Smooth muscle cell (in vitro differentiated cells): ENCODE data around the gene STX5. TPM values are rescaled to one million over a fixed set of nuclear protein-coding genes. Genes with fewer than 3 reads are reported as not detected.
"Not testable (repeated sequence)": the region's sequence is repeated elsewhere in the genome, so short reads cannot be mapped to it uniquely, and the experiment has no call there.

Experiments
- DNase-seq: peaks from one replicate; lab custom pipeline; 2025; ENCODE audit not compliant: unreplicated experiment; lab: John Stamatoyannopoulos, UW
- H2AFZ ChIP-seq: fragments of 200-600 bp; sonication (generic); 2 replicates; pipeline ENCODE4 v1.6.0; 2016; ENCODE audit warnings: antibody characterized with exemption, low read depth, mild to moderate bottlenecking
- H3F3A ChIP-seq: fragments of 200-600 bp; sonication (generic); 2 replicates; pipeline ENCODE4 v1.6.0; 2017; ENCODE audit warnings: antibody characterized with exemption, low read depth
- H3K27ac ChIP-seq: fragments of 200-600 bp; sonication (generic); 2 replicates; pipeline ENCODE4 v1.5.1; 2016; ENCODE audit warnings: low read depth, mild to moderate bottlenecking
- H3K27me3 ChIP-seq: fragments of 200-600 bp; sonication (generic); 2 replicates; pipeline ENCODE4 v1.6.1; 2016; ENCODE audit warnings: low read depth, mild to moderate bottlenecking
- H3K36me3 ChIP-seq: fragments of 200-600 bp; sonication (generic); 2 replicates; pipeline ENCODE4 v1.5.1; 2016; ENCODE audit warnings: low read depth
- H3K4me1 ChIP-seq: fragments of 200-600 bp; sonication (generic); 2 replicates; pipeline ENCODE4 v1.5.1; 2016; ENCODE audit warnings: low read depth
- H3K4me2 ChIP-seq: fragments of 200-600 bp; sonication (generic); 2 replicates; pipeline ENCODE4 v1.6.0; 2016; ENCODE audit warnings: mild to moderate bottlenecking
- H3K4me3 ChIP-seq: fragments of 200-600 bp; sonication (generic); 2 replicates; pipeline ENCODE4 v1.5.1; 2016; ENCODE audit warnings: mild to moderate bottlenecking
- H3K79me2 ChIP-seq: fragments of 200-600 bp; sonication (generic); 2 replicates; pipeline ENCODE4 v1.6.0; 2016; ENCODE audit warnings: low read depth, mild to moderate bottlenecking
- H3K9ac ChIP-seq: fragments of 200-600 bp; sonication (generic); 2 replicates; pipeline ENCODE4 v1.6.0; 2016; ENCODE audit warnings: low read depth
- H3K9me3 ChIP-seq: fragments of 200-600 bp; sonication (generic); replicated peaks from 2 replicates; pipeline ENCODE4 v1.5.1; 2016; ENCODE audit warnings: low read depth
- H4K20me1 ChIP-seq: fragments of 200-600 bp; sonication (generic); 2 replicates; pipeline ENCODE4 v1.6.0; 2016; ENCODE audit warnings: low read depth
- WGBS: methylation state at CpG from one replicate; pipeline ENCODE4 v1.1.7; 2016; ENCODE audit warnings: low lambda C conversion rate; 5-methylcytosine and 5-hydroxymethylcytosine counted together
- polyA plus RNA-seq: library from polyadenylated mRNA; unstranded; fragments of >200 nt; fragmentation: Nextera tagmentation; extraction: Ambion mirVana; gene quantifications from 2 replicates; pipeline ENCODE4 v1.2.1, GENCODE V29; 2016
- total RNA-seq: library from RNA; depleted of rRNA; stranded (reverse); fragments of >200 nt; gene quantifications from 2 replicates; pipeline ENCODE4 v1.2.3, GENCODE V29; 2014
- TF ChIP-seq, protein P1 (sequence below): fragments of 200-600 bp; sonication (generic); IDR thresholded peaks from 2 replicates; pipeline ENCODE4 v1.5.1; 2017; ENCODE audit warnings: borderline replicate concordance, mild to moderate bottlenecking, antibody characterized with exemption; ENCODE audit not compliant: insufficient read depth, poor library complexity, severe bottlenecking

Gene STX5
- total and polyA plus RNA-seq, 2 experiments from 2014 or later: 44.6 to 67.9 TPM

DNA sequence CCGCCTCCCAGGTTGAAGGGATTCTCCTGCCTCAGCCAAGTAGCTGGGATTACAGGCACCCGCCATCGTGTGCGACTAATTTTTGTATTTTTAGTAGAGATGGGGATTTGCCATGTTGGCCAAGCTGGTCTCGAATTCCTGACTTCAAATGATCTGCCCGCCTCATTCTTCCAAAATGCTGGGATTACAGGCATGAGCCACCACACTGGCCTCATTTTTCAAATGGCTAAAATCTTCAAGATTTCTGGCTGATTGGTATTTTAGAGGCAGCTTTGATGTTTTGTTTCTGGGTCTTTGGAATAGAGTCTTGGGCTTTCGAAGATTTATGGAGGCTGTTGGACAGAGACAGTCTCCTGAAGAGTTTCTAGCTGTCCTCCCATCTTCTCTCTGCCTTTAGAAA, 43.0 kb upstream of the STX5 start:
- H3K79me2 ChIP-seq: peaks cover 17% of the 10 kb centered on the region
- no peaks in the 10 kb centered on the region for H3K27me3 ChIP-seq
- H3K36me3 ChIP-seq: no peaks in the 10 kb centered on the region
- H3K4me2 ChIP-seq: no peak overlapping the region
- no peak overlapping the region for H3K9ac ChIP-seq
- H2AFZ ChIP-seq: no peak overlapping the region
- no peaks in the 10 kb centered on the region for H3K9me3 ChIP-seq
- H3K27ac ChIP-seq: no peak overlapping the region
- H3K4me1 ChIP-seq: peaks cover 3% of the 10 kb centered on the region
- H3F3A ChIP-seq: peaks cover 10% of the 10 kb centered on the region
- TF ChIP-seq, protein P1, sequence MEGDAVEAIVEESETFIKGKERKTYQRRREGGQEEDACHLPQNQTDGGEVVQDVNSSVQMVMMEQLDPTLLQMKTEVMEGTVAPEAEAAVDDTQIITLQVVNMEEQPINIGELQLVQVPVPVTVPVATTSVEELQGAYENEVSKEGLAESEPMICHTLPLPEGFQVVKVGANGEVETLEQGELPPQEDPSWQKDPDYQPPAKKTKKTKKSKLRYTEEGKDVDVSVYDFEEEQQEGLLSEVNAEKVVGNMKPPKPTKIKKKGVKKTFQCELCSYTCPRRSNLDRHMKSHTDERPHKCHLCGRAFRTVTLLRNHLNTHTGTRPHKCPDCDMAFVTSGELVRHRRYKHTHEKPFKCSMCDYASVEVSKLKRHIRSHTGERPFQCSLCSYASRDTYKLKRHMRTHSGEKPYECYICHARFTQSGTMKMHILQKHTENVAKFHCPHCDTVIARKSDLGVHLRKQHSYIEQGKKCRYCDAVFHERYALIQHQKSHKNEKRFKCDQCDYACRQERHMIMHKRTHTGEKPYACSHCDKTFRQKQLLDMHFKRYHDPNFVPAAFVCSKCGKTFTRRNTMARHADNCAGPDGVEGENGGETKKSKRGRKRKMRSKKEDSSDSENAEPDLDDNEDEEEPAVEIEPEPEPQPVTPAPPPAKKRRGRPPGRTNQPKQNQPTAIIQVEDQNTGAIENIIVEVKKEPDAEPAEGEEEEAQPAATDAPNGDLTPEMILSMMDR: no peak
- no peak overlapping the region for H3K4me3 ChIP-seq
- WGBS: 88% methylated on average over 7 of the region's 7 CpGs
- no peak for DNase-seq
- no peaks in the 10 kb centered on the region for H4K20me1 ChIP-seq

GRCh38 chr11:62865635-62866034, 33.8 kb upstream of the STX5 start:
- TF ChIP-seq, protein P1: no peak
- DNase-seq: no peak
- 55% methylated on average over 6 of the region's 6 CpGs for WGBS

DNA sequence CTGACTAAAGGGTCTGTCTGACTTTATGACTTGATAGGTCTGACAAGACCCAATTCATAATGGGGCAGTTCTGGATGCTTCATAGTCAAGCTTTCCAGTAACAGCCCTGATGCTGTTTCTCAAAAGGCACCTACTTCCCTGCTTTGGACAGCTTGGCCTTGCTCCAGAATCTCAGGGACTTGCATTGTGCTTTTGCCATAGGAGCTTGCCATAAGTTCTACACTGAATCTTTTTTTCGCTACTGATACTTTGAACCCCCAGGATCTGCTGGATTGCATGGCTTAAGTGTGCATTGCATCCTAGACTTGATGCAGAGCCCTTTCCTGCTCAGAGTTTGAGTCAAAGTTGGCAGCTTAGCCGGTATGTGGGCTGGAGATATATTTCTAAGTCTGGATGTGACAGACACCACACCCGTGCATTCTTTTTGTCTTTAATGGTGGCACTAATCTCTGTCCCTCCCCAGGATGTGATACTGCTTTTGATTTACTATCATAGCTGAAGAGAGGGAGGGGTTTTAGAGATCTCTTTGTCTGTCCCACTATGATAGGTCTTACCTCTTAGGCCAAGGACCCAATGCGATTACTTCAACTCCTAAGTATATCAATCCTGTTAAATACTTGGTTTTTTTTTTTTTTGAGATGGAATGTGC, 32.0 kb upstream of the STX5 start:
- no peaks in the 10 kb centered on the region for H3K27me3 ChIP-seq
- peaks cover 6% of the 10 kb centered on the region for H3K4me1 ChIP-seq
- TF ChIP-seq, protein P1: no peak
- H3K4me3 ChIP-seq: no peak overlapping the region
- WGBS: 66% methylated on average over 4 of the region's 4 CpGs
- H3K4me2 ChIP-seq: no peak overlapping the region
- H2AFZ ChIP-seq: no peak overlapping the region
- H3K27ac ChIP-seq: no peak overlapping the region
- no peak for DNase-seq
- no peak overlapping the region for H3K9ac ChIP-seq
- H4K20me1 ChIP-seq: no peaks in the 10 kb centered on the region
- H3F3A ChIP-seq: peaks cover 14% of the 10 kb centered on the region
- H3K79me2 ChIP-seq: peaks cover 35% of the 10 kb centered on the region
- no peaks in the 10 kb centered on the region for H3K36me3 ChIP-seq
- no peaks in the 10 kb centered on the region for H3K9me3 ChIP-seq

More at GRCh38 chr11:62865635-62866034, 33.8 kb upstream of the STX5 start:
- H3K9ac ChIP-seq: no peak overlapping the region
- peaks cover 53% of the 10 kb centered on the region for H3K79me2 ChIP-seq
- no peaks in the 10 kb centered on the region for H4K20me1 ChIP-seq
- peaks cover 5% of the 10 kb centered on the region for H3F3A ChIP-seq
- H3K4me3 ChIP-seq: no peak overlapping the region
- H3K9me3 ChIP-seq: no peaks in the 10 kb centered on the region
- H3K27me3 ChIP-seq: no peaks in the 10 kb centered on the region
- H3K4me1 ChIP-seq: peaks cover 6% of the 10 kb centered on the region
- H3K36me3 ChIP-seq: no peaks in the 10 kb centered on the region
- no peak overlapping the region for H3K4me2 ChIP-seq
- H2AFZ ChIP-seq: no peak overlapping the region
- H3K27ac ChIP-seq: no peak overlapping the region

DNA sequence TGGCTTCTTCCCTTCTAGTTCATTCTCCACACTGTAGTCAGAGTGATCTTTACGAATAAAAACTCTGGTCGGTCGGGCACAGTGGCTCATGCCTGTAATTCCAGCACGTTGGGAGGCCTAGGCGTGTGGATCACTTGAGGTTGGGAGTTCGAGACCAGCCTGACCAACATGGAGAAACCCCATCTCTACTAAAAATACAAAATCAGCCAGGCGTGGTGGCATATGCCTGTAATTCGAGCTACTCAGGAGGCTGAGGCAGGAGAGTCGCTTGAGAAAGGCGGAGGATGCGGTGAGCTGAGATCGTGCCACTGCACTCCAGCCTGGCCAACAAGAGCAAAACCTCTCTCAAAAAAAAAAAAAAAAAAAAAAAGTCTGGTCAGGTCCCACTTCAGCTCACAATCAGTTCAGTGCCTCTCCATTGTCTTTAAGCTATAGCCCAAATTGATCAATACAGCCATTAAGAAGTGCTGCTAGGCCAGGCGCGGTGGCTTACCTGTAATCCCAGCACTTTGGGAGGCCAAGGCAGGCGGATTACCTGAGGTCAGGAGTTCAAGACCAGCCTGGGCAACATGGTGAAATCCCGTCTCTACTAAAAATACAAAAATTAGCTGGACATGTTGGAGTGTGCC, 29.8 kb upstream of the STX5 start:
- not testable (repeated sequence) for H3K36me3 ChIP-seq, H3K9ac ChIP-seq, H2AFZ ChIP-seq, H4K20me1 ChIP-seq, H3K27me3 ChIP-seq, DNase-seq, H3K9me3 ChIP-seq, H3K4me3 ChIP-seq
- H3K4me2 ChIP-seq: peak overlapping the region; percentile 96
- peaks cover 21% of the 10 kb centered on the region for H3K79me2 ChIP-seq
- H3K4me1 ChIP-seq: peaks cover 19% of the 10 kb centered on the region
- peak overlapping the region; percentile 64 for H3K27ac ChIP-seq
- peaks cover 20% of the 10 kb centered on the region for H3F3A ChIP-seq
- WGBS: 69% methylated on average over 16 of the region's 16 CpGs
